HepG2 (cell line): ENCODE data around the gene BAHD1.

ENCODE experiments used
- BRCA1 ChIP-seq: sonication (generic); formaldehyde crosslinking; IDR thresholded peaks from 2 replicates; pipeline ENCODE4 v1.4.0; 2020; ENCODE audit warnings: missing genetic modification reagents
- CEBPB ChIP-seq: IDR thresholded peaks from 2 replicates; pipeline ENCODE4 v1.6.1; 2011; ENCODE audit warnings: low read depth, low read length, improper control_type of control experiment, borderline replicate concordance
- CREM ChIP-seq, 2 experiments: sonication (generic) in 1 of 2; formaldehyde crosslinking in 1 of 2; IDR thresholded peaks; 2 replicates each; pipeline versions ENCODE4 v1.4.0 to v1.6.1; 2016 to 2020; ENCODE audit warnings: antibody characterized with exemption in 1 of 2, mild to moderate bottlenecking in 1 of 2, missing genetic modification reagents in 1 of 2
- MZF1 ChIP-seq: sonication (generic); formaldehyde crosslinking; IDR thresholded peaks from 2 replicates; pipeline ENCODE4 v1.8.1; 2023; ENCODE audit warnings: mild to moderate bottlenecking, missing genetic modification reagents, borderline replicate concordance
- POLR2AphosphoS5 ChIP-seq: IDR thresholded peaks from 2 replicates; pipeline ENCODE4 v1.6.1; 2012; ENCODE audit warnings: low read depth, low read length
- TF ChIP-seq, protein P1 (sequence below): sonication (generic); formaldehyde crosslinking; IDR thresholded peaks from 2 replicates; pipeline ENCODE4 v1.8.1; 2023; ENCODE audit warnings: mild to moderate bottlenecking, inconsistent platforms, moderate library complexity, missing genetic modification reagents, borderline replicate concordance

- TF ChIP-seq MZF1 (CRISPR knock-in tag), result no peak
- no peak for TF ChIP-seq POLR2AphosphoS5
- no peak for TF ChIP-seq BRCA1
- no peak for TF ChIP-seq CEBPB
- no peak for TF ChIP-seq CREM (IDR thresholded peaks at IDR 0.05)
- TF ChIP-seq CREM (CRISPR knock-in tag; IDR thresholded peaks at IDR 0.05), result no peak
- TF ChIP-seq, protein P1, sequence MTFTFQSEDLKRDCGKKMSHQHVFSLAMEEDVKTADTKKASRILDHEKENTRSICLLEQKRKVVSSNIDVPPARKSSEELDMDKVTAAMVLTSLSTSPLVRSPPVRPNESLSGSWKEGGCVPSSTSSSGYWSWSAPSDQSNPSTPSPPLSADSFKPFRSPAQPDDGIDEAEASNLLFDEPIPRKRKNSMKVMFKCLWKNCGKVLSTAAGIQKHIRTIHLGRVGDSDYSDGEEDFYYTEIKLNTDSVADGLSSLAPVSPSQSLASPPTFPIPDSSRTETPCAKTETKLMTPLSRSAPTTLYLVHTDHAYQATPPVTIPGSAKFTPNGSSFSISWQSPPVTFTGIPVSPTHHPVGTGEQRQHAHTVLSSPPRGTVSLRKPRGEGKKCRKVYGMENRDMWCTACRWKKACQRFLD (CRISPR knock-in tag), result no peak
These were observed 29.1 kb downstream of the BAHD1 start for GRCh38 chr15:40469776-40470390.
